Measurements from ENCODE around the gene CMTM8. TPM values are rescaled to one million over a fixed set of nuclear protein-coding genes. Genes with fewer than 3 reads are reported as not detected.
A peak's percentile ranks its signal among the peaks of the same experiment; 100 is the strongest.

Gene CMTM8
- total and polyA plus RNA-seq, 2 donors (not counting 1 experiment from before 2014, with no cell fraction given) = under 0.01 to 0.50 TPM

DNA sequence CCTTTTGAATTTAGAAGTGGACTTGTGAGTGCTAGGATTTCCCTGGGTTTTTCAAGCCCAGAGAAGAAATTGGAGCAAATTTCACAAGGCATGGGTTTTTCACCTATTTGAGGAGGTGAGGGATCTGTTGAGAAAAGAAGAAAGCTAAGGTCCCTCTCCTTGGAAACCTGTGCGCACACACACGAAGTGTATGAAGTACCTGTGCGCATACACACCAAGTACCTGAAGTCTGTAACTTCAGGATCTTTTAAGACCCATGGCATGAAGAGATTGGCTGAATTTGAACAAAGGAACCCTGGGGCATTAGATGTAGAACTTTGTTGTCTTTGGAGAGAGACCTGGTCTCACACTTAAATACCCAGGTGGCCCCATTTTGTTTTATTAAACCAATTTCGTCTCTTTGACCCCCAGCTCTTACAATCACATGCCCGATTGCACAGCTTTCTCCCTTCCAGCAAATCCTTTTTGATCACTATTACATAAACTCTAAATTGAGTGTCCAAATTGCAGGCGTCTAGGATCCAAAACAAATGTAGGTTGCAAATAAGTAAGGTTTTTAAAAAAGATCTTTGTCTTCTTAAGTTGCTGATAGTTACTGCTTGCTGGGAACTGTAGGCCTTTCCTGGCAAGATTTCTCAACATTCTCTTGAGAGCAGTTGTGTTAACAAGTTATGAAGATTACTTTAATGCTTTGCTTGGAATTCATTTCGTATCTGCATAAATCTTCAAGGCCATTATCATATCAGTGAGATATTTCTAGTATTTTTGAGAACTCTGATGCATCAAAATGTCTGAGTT, 64.3 kb downstream of the CMTM8 start:
- Histone ChIP-seq H3K4me3 (replicated peaks in 1 of 4; ENCODE audit: control extremely low read depth in 1 of 4, insufficient read depth in 1 of 4, low read depth in 3 of 4, low read length in 4 of 4) (peak overlapping the region in 1 of 4 experiments; percentile 9), H4K20me1 (ENCODE audit: control insufficient read depth, extremely low read depth, insufficient read depth, low read length) (no peaks in the 10 kb centered on the region), H3K27me3 (ENCODE audit: control insufficient read depth, insufficient read depth, low read length) (no peaks in the 10 kb centered on the region), H3K4me2 (ENCODE audit: extremely low read depth, insufficient read depth, low read length) (no peak overlapping the region), H3K9ac (ENCODE audit: insufficient read depth, low read length) (no peak overlapping the region), H3K4me1 (ENCODE audit: control insufficient read depth, extremely low read depth, insufficient read depth, low read length) (no peaks in the 10 kb centered on the region), H3K36me3 (ENCODE audit: control insufficient read depth, insufficient read depth, low read length) (no peaks in the 10 kb centered on the region), H3K79me2 (ENCODE audit: control insufficient read depth, insufficient read depth, low read length) (no peaks in the 10 kb centered on the region), H3K27ac (ENCODE audit: insufficient read depth, low read length) (no peak overlapping the region), H2AFZ (ENCODE audit: low read length) (no peak overlapping the region), H3K9me3 (ENCODE audit: control insufficient read depth, insufficient read depth, low read depth, low read length) (no peaks in the 10 kb centered on the region)
- TF ChIP-seq CTCF (conservative IDR thresholded peaks at IDR 0.05 in 1 of 2, IDR thresholded peaks at IDR 0.05 in 1 of 2; ENCODE audit: low read depth in 1 of 2, low read length in 2 of 2) (no peak), EZH2 (IDR thresholded peaks at IDR 0.05; ENCODE audit: low read length, missing control alignments) (no peak)
- DNase-seq (ENCODE audit: low read depth in 2 of 2) = peak in 1 of 2 donors; percentile 57

GRCh38 chr3:32303399-32303747, 64.9 kb downstream of the CMTM8 start:
- no peak for TF ChIP-seq EZH2 (IDR thresholded peaks at IDR 0.05; ENCODE audit: low read length, missing control alignments)
- TF ChIP-seq CTCF (conservative IDR thresholded peaks at IDR 0.05 in 1 of 2, IDR thresholded peaks at IDR 0.05 in 1 of 2; ENCODE audit: low read depth in 1 of 2, low read length in 2 of 2) = no peak
- Histone ChIP-seq H3K27me3 (ENCODE audit: control insufficient read depth, insufficient read depth, low read length) (no peaks in the 10 kb centered on the region), H3K4me1 (ENCODE audit: control insufficient read depth, extremely low read depth, insufficient read depth, low read length) (no peaks in the 10 kb centered on the region), H4K20me1 (ENCODE audit: control insufficient read depth, extremely low read depth, insufficient read depth, low read length) (no peaks in the 10 kb centered on the region), H3K9ac (ENCODE audit: insufficient read depth, low read length) (no peak overlapping the region), H3K4me2 (ENCODE audit: extremely low read depth, insufficient read depth, low read length) (no peak overlapping the region), H3K27ac (ENCODE audit: insufficient read depth, low read length) (no peak overlapping the region), H3K9me3 (ENCODE audit: control insufficient read depth, insufficient read depth, low read depth, low read length) (no peaks in the 10 kb centered on the region), H3K4me3 (replicated peaks in 1 of 4; ENCODE audit: control extremely low read depth in 1 of 4, insufficient read depth in 1 of 4, low read depth in 3 of 4, low read length in 4 of 4) (peak overlapping the region in 1 of 4 experiments; percentile 9), H2AFZ (ENCODE audit: low read length) (no peak overlapping the region), H3K36me3 (ENCODE audit: control insufficient read depth, insufficient read depth, low read length) (no peaks in the 10 kb centered on the region), H3K79me2 (ENCODE audit: control insufficient read depth, insufficient read depth, low read length) (no peaks in the 10 kb centered on the region)
- DNase-seq (ENCODE audit: low read depth in 2 of 2) = peak in 1 of 2 donors; percentile 26

- Histone ChIP-seq H4K20me1 (ENCODE audit: control insufficient read depth, extremely low read depth, insufficient read depth, low read length) (no peaks in the 10 kb centered on the region), H3K79me2 (ENCODE audit: control insufficient read depth, insufficient read depth, low read length) (no peaks in the 10 kb centered on the region), H3K36me3 (ENCODE audit: control insufficient read depth, insufficient read depth, low read length) (no peaks in the 10 kb centered on the region), H3K9ac (ENCODE audit: insufficient read depth, low read length) (no peak overlapping the region), H3K9me3 (ENCODE audit: control insufficient read depth, insufficient read depth, low read depth, low read length) (no peaks in the 10 kb centered on the region), H3K4me1 (ENCODE audit: control insufficient read depth, extremely low read depth, insufficient read depth, low read length) (no peaks in the 10 kb centered on the region), H3K27me3 (ENCODE audit: control insufficient read depth, insufficient read depth, low read length) (no peaks in the 10 kb centered on the region), H3K27ac (ENCODE audit: insufficient read depth, low read length) (no peak overlapping the region), H2AFZ (ENCODE audit: low read length) (no peak overlapping the region), H3K4me3 (replicated peaks in 1 of 4; ENCODE audit: control extremely low read depth in 1 of 4, insufficient read depth in 1 of 4, low read depth in 3 of 4, low read length in 4 of 4) (no peak overlapping the region), H3K4me2 (ENCODE audit: extremely low read depth, insufficient read depth, low read length) (no peak overlapping the region)
- TF ChIP-seq CTCF (conservative IDR thresholded peaks at IDR 0.05 in 1 of 2, IDR thresholded peaks at IDR 0.05 in 1 of 2; ENCODE audit: low read depth in 1 of 2, low read length in 2 of 2) (no peak), EZH2 (IDR thresholded peaks at IDR 0.05; ENCODE audit: low read length, missing control alignments) (no peak)
- DNase-seq (ENCODE audit: low read depth in 2 of 2) = peak in 1 of 2 donors; percentile 8
Observed at GRCh38 chr3:32303977-32304881, 65.7 kb downstream of the CMTM8 start.

All from fibroblast of lung (primary cell).